HCT116 (cell line): ENCODE results near the gene PPY. TPM values are rescaled to one million over a fixed set of nuclear protein-coding genes. Genes with fewer than 3 reads are reported as not detected.
"Not testable (repeated sequence)": the region's sequence is repeated elsewhere in the genome, so short reads cannot be mapped to it uniquely, and the experiment has no call there.

Source experiments
- ATAC-seq: fragments of 200-7000 bp; cut with Tn5 transposase; 2 replicates; pipeline ENCODE4 v1.9.1; 2020; ENCODE audit warnings: mild to moderate bottlenecking, moderate library complexity
- BruUV-seq: library from RNA; stranded (reverse); fragments of 400-500 nt; replicated peaks from 2 replicates; lab custom pipeline; 2021; lab: Mats Ljungman, UMichigan
- CTCF ChIA-PET: fragments of 300-600 bp; sonication (Branson Sonifier 250); formaldehyde crosslinking; loops from one replicate; lab custom pipeline; 2021; ENCODE audit warnings: antibody characterized with exemption; lab: Charles Lee
- POLR2A ChIA-PET: fragments of 300-600, 350-600 bp; sonication (Branson Sonifier 250); formaldehyde crosslinking; loops from one replicate; lab custom pipeline; 2021; ENCODE audit warnings: antibody characterized with exemption; lab: Charles Lee
- RAD21 ChIA-PET, 2 experiments: fragments of 300-600 bp; sonication (Branson Sonifier 250); formaldehyde crosslinking; loops; one replicate each; lab custom pipeline; 2023; ENCODE audit warnings: low total read pairs in 2 of 2; ENCODE audit not compliant: uncharacterized antibody in 2 of 2, unreplicated experiment in 2 of 2, low non-redundant PET in 1 of 2; lab: Charles Lee
- DNase-seq: peaks from one replicate; pipeline ENCODE4 v3.0.0-alpha.2; 2010; ENCODE audit warnings: low read depth, low spot score
- H2AFZ ChIP-seq: fragments of 200-600 bp; shearing (Covaris generic), sonication (generic); 2 replicates; pipeline ENCODE4 v1.6.1; 2017; ENCODE audit warnings: low read depth, mixed run types, mixed read lengths, antibody characterized with exemption, low read length; ENCODE audit not compliant: poor library complexity, severe bottlenecking
- H3K27ac ChIP-seq: 2 replicates; pipeline ENCODE4 v1.5.1; 2012; ENCODE audit warnings: low read depth, low read length
- H3K27me3 ChIP-seq: fragments of 200-600 bp; sonication (generic); 2 replicates; pipeline ENCODE4 v1.6.1; 2016; ENCODE audit warnings: mixed run types, low read length, mixed read lengths; ENCODE audit not compliant: insufficient read depth
- H3K36me3 ChIP-seq, 2 experiments: fragments of 200-500 bp in 1 of 2; fragments of 200-600 bp in 1 of 2; sonication (Bioruptor generic) in 1 of 2; sonication (generic) in 1 of 2; 2 replicates each; pipeline versions ENCODE4 v1.5.1 to v1.6.1; 2014 to 2016; ENCODE audit warnings: low read length in 2 of 2, inconsistent platforms in 1 of 2, mixed read lengths in 1 of 2, mixed run types in 1 of 2; ENCODE audit not compliant: insufficient read depth in 2 of 2, control insufficient read depth in 1 of 2
- H3K4me1 ChIP-seq, 2 experiments: fragments of 200-600 bp in 1 of 2; sonication (generic) in 1 of 2; 2 replicates each; pipeline versions ENCODE4 v1.5.1 to v1.6.1; 2012 to 2017; ENCODE audit warnings: low read length in 2 of 2, inconsistent platforms in 1 of 2, mild to moderate bottlenecking in 1 of 2, mixed read lengths in 1 of 2, mixed run types in 1 of 2, moderate library complexity in 1 of 2; ENCODE audit not compliant: insufficient read depth in 2 of 2, control insufficient read depth in 1 of 2
- H3K4me2 ChIP-seq: fragments of 200-600 bp; sonication (generic); 2 replicates; pipeline ENCODE4 v1.6.1; 2017; ENCODE audit warnings: mixed run types, low read length, mixed read lengths
- H3K4me3 ChIP-seq, 2 experiments: fragments of 200-600 bp in 1 of 2; sonication (generic) in 1 of 2; replicated peaks in 1 of 2; 2 replicates each; pipeline ENCODE4 v1.5.1; 2011 to 2016; ENCODE audit warnings: low read length in 2 of 2, control low read depth in 1 of 2, low read depth in 1 of 2, mild to moderate bottlenecking in 1 of 2, mixed read lengths in 1 of 2, mixed run types in 1 of 2
- H3K79me2 ChIP-seq: fragments of 200-600 bp; sonication (generic); 2 replicates; pipeline ENCODE4 v1.6.1; 2017; ENCODE audit warnings: mild to moderate bottlenecking, mixed run types, low read length, moderate library complexity, mixed read lengths; ENCODE audit not compliant: insufficient read depth
- H3K9ac ChIP-seq: fragments of 200-600 bp; sonication (generic); 2 replicates; pipeline ENCODE4 v1.6.1; 2016; ENCODE audit warnings: low read length, mixed read lengths
- H3K9me2 ChIP-seq: fragments of 200-600 bp; sonication (generic), shearing (Covaris generic); 2 replicates; pipeline ENCODE4 v1.6.1; 2017; ENCODE audit warnings: mixed run types, mild to moderate bottlenecking, moderate library complexity; ENCODE audit not compliant: insufficient read depth
- H3K9me3 ChIP-seq, 2 experiments: fragments of 200-500 bp in 1 of 2; fragments of 200-600 bp in 1 of 2; sonication (Bioruptor generic) in 1 of 2; sonication (generic) in 1 of 2; 2 replicates each; pipeline ENCODE4 v1.6.1; 2014 to 2017; ENCODE audit warnings: low read length in 2 of 2, mixed read lengths in 2 of 2, inconsistent platforms in 1 of 2, low read depth in 1 of 2, mild to moderate bottlenecking in 1 of 2, mixed run types in 1 of 2, moderate library complexity in 1 of 2; ENCODE audit not compliant: control insufficient read depth in 1 of 2, insufficient read depth in 1 of 2
- H4K20me1 ChIP-seq: fragments of 200-600 bp; sonication (generic), shearing (Covaris generic); 2 replicates; pipeline ENCODE4 v1.6.1; 2017; ENCODE audit warnings: mixed run types, mild to moderate bottlenecking, moderate library complexity; ENCODE audit not compliant: insufficient read depth
- EGR1 ChIP-seq: IDR thresholded peaks from 2 replicates; pipeline ENCODE4 v1.6.1; 2012; ENCODE audit warnings: low read depth
- ELF1 ChIP-seq: IDR thresholded peaks from 2 replicates; pipeline ENCODE4 v1.6.1; 2012; ENCODE audit warnings: low read depth, borderline replicate concordance
- SIN3A ChIP-seq: IDR thresholded peaks from 2 replicates; pipeline ENCODE4 v1.6.1; 2012; ENCODE audit warnings: low read depth
- SP1 ChIP-seq: IDR thresholded peaks from 2 replicates; pipeline ENCODE4 v1.6.1; 2012; ENCODE audit warnings: low read depth
- TCF7L2 ChIP-seq: IDR thresholded peaks from 2 replicates; pipeline ENCODE4 v1.7.0; 2011; ENCODE audit warnings: borderline replicate concordance, inconsistent platforms; ENCODE audit not compliant: insufficient read depth, insufficient read length; ENCODE audit errors: extremely low read depth
- YY1 ChIP-seq: IDR thresholded peaks from 2 replicates; pipeline ENCODE4 v1.6.1; 2011; ENCODE audit warnings: low read length, low read depth, moderate library complexity, mild to moderate bottlenecking; ENCODE audit not compliant: insufficient replicate concordance; ENCODE audit errors: extremely low read depth
- intact Hi-C: fragments of 100-400 bp; cut with micrococcal nuclease; formaldehyde crosslinking; loops from 2 replicates; pipeline ENCODE4 v1.10.0; 2022
- total RNA-seq: library from RNA; stranded (reverse); gene quantifications from one replicate; pipeline ENCODE4 v1.2.1, GENCODE V29; 2021; ENCODE audit not compliant: unreplicated experiment
- TF ChIP-seq, protein P1 (sequence below): IDR thresholded peaks from 2 replicates; pipeline ENCODE4 v1.6.1; 2012

PPY gene
- total RNA-seq, 1 experiment from 2014 or later = not detected

DNA sequence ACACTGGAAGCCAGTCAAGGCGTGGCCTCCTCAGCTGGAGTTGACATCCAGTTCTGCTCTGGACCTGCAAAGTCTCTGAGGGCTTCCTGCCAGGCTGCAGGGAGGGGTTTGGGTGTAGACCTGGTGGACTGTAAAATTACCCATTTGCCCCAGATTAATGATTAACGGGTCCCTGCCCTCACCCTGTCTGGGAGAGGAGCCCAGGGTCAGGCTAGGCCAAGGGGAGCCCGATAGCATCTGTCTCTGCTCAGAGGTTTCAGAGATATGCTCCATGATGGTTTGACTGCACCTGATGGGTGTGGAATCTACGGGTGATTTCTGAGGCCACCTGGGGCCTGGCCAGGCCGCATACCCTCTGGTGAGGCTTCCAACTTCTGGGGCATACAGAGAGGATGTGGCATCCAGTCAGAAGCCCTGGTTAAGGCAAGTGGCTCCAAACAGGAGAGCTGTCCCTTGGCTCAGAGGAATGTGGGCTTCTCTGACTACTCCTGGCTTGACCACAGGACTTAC is 11.2 kb downstream of the PPY start:
- no peak for DNase-seq
- Histone ChIP-seq H3K9me2 (no peaks in the 10 kb centered on the region), H3K9me3 (no peaks in the 10 kb centered on the region), H3K4me1 (no peaks in the 10 kb centered on the region), H4K20me1 (no peaks in the 10 kb centered on the region), H3K27me3 (no peaks in the 10 kb centered on the region), H2AFZ (no peak overlapping the region), H3K9ac (no peak overlapping the region), H3K79me2 (no peaks in the 10 kb centered on the region), H3K4me3 (no peak overlapping the region), H3K36me3 (no peaks in the 10 kb centered on the region)
- no TSS peak for BruUV-seq
- POLR2A ChIA-PET = no interaction called here
- no peak for TF ChIP-seq EGR1
- TF ChIP-seq YY1 = no peak
- TF ChIP-seq, protein P1, sequence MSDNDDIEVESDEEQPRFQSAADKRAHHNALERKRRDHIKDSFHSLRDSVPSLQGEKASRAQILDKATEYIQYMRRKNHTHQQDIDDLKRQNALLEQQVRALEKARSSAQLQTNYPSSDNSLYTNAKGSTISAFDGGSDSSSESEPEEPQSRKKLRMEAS = no peak
- TF ChIP-seq, all 23 proteins: peak for 0
- no peak; the same call in 1 of the 2 replicates for ATAC-seq
- H3K27ac ChIP-seq = no peak overlapping the region
- intact Hi-C loops = no loop called here
- CTCF ChIA-PET = interaction anchor here (1.0 to 1.5 kb wide), 2 partner anchors 13 to 21 kb away, joined by 3 read pairs; no protein-coding TSS in a partner anchor
- RAD21 ChIA-PET = no interaction called here
- no peak overlapping the region for H3K4me2 ChIP-seq

DNA sequence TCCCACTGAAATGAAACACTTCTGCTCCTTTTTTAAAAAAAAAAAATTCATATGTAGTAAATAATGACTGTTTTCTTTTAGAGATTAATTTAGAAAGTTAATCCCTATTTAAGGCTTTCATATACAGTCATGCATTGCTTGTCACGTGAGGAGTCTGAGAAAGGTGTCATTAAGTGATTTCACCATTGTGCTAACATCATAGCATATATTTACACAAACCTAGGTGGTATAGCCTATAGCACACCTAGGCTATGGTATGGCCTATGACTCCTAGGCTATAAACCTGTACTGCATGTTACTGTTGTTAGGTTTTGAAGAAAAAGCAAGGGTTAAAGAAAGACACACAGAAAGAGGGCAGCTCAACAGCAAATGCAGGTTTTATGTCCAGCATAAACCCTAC is 13.7 kb downstream of the PPY start:
- BruUV-seq = no TSS peak
- H3K4me1 ChIP-seq = no peaks in the 10 kb centered on the region

DNA sequence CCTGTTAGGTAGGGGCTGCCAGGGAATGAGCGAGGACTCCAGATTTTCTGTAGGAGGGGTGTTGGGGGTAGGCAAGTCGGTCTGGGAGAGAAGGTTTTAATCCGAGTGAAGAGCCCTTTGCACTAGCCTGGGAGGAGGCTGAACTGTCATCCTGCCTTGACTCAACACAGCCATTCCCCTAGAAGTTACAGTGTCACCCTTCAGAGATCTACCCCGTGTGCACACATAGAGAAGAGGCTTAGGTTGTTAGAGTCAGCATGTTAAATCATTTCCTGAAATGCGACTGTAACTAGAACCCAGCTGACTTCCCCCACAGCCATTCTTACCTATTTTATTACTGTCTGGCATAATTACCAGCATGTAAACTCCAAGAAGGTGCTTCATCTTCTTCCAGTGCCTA is 14.3 kb downstream of the PPY start:
- not testable (repeated sequence) for H3K27me3 ChIP-seq, ATAC-seq

More for the DNA sequence above, 13.7 kb downstream of the PPY start:
- POLR2A ChIA-PET = interaction anchor here (0.7 kb wide), 1 partner anchor 9 kb away, joined by 3 read pairs; no protein-coding TSS in a partner anchor
- intact Hi-C loops = no loop called here
- no peak for TF ChIP-seq TCF7L2
- no peak for TF ChIP-seq SP1
- TF ChIP-seq, protein P1 = no peak
- TF ChIP-seq ELF1 = no peak
- TF ChIP-seq EGR1 = no peak
- TF ChIP-seq SIN3A = no peak
- TF ChIP-seq, all 23 proteins: peak for 0
- Histone ChIP-seq H3K4me3 (no peak overlapping the region), H3K27me3 (no peaks in the 10 kb centered on the region), H3K4me2 (no peak overlapping the region), H3K36me3 (no peaks in the 10 kb centered on the region), H2AFZ (no peak overlapping the region), H3K27ac (no peak overlapping the region), H3K79me2 (no peaks in the 10 kb centered on the region), H3K9me3 (no peaks in the 10 kb centered on the region), H3K9ac (no peak overlapping the region), H4K20me1 (no peaks in the 10 kb centered on the region), H3K9me2 (no peaks in the 10 kb centered on the region)
- RAD21 ChIA-PET = no interaction called here
- DNase-seq (no peak), ATAC-seq (no peak)
- CTCF ChIA-PET = no interaction called here

More for the DNA sequence above, 14.3 kb downstream of the PPY start:
- H3K27ac ChIP-seq, H3K9me3 ChIP-seq, H3K9me2 ChIP-seq, H3K4me1 ChIP-seq, H3K9ac ChIP-seq, H4K20me1 ChIP-seq, H3K79me2 ChIP-seq, H2AFZ ChIP-seq, CTCF ChIA-PET, H3K4me3 ChIP-seq, RAD21 ChIA-PET, H3K36me3 ChIP-seq, BruUV-seq, H3K4me2 ChIP-seq, intact Hi-C loops, DNase-seq: not testable (repeated sequence)
- POLR2A ChIA-PET = interaction anchor here (0.7 kb wide), 1 partner anchor 10 kb away, joined by 3 read pairs; no protein-coding TSS in a partner anchor
